ENCODE results near the gene DEXI.
A peak's percentile ranks its signal among the peaks of the same experiment; 100 is the strongest.
"Not testable (repeated sequence)": the region's sequence is repeated elsewhere in the genome, so short reads cannot be mapped to it uniquely, and the experiment has no call there.

The DEXI gene

DNA sequence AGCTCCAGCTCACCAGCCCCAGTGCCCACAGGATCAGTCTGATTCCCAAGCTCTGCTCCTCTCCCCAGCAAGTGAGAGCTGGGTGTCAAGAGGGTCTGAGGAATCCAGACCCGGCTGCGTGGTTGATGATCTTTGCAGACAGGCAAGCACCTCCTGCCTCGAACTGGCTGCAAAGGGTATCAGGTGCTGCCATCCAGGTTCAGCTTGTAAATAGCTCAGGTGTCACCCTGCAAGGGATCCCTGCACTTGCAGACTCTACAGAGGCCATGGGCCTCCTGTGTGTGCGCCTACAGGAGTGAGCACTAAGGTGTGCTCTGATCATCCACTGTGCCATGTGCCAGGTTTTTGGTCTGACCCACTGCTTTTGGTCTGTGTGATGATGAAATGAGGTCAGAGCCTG is 16.2 kb downstream of the DEXI start:
- DNase-seq, result no peak

DNA sequence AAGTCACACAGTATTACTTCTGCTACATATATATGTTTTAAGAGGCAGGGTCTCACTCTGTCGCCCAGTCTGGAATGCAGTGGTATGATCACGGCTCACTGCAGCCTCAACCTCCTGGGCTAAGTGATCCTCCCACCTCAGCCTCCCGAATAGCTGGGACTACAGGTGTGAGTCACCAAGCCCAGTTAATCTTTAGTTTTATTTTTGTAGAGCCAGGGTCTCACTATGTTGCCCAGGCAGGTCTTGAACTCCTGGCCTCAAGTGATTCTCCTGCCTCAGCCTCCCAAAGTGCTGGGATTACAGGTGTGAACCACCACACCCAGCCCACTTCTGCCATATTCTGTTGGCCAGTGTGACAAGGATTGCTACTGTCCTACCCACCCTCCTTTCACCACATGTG is 17.0 kb downstream of the DEXI start:
- DNase-seq, result not testable (repeated sequence)

DNA sequence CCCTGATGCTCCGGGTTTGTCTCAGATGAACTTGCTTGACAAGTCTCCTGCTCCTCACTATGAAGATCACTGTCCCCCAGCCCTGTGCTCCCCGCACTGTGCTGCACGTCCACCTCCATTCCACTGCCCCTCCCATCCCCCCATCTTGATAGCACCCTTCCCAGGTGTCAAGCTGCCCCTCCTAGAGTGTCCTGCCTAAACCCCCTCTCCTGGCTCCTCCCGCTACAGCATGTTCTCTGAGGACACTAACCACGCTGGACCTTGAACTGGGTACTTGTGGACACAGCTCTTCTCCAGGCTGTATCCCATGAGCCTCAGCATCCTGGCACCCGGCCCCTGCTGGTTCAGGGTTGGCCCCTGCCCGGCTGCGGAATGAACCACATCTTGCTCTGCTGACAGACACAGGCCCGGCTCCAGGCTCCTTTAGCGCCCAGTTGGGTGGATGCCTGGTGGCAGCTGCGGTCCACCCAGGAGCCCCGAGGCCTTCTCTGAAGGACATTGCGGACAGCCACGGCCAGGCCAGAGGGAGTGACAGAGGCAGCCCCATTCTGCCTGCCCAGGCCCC is 18.5 kb downstream of the DEXI start:
- no peak for DNase-seq

- DNase-seq, result no peak
These were observed 19.1 kb downstream of the DEXI start for GRCh38 chr16:10923146-10923649.

DNA sequence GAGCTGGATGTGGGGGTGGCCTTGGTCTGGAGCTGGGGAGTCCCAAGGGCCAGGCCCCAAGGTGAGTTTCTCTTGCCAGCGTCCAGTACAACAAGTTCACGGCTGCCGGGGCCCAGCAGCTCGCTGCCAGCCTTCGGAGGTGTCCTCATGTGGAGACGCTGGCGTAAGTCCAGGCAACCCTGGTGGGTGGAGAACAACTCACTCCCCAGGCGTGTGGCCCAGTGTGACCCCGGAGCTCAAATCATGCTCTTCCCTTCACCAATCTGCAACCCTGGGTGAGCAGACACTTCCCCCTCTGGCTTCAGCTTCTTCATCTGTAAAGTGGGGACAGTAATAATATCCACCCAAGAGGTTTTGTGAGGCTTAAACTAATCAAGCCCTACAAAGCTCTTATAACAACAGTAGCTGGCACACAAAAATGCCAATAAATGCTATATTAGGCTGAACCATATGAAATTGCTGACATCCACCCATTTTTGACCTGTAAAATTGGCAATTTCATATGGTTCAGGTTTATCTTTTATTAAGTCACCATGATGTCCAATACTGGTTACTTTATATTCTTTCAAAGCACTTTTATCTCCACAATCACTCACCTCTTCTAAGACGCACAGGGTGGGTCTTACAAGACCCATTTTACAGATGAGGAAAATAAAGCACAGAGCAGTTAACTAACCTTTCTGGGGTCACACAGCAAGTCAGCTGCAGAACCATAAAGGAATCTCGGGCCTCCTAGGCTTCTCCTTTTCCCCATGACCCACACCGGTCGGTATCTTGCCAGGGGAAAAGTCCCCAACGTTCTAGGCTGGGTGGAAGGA is 19.7 kb downstream of the DEXI start:
- no peak for DNase-seq

DNA sequence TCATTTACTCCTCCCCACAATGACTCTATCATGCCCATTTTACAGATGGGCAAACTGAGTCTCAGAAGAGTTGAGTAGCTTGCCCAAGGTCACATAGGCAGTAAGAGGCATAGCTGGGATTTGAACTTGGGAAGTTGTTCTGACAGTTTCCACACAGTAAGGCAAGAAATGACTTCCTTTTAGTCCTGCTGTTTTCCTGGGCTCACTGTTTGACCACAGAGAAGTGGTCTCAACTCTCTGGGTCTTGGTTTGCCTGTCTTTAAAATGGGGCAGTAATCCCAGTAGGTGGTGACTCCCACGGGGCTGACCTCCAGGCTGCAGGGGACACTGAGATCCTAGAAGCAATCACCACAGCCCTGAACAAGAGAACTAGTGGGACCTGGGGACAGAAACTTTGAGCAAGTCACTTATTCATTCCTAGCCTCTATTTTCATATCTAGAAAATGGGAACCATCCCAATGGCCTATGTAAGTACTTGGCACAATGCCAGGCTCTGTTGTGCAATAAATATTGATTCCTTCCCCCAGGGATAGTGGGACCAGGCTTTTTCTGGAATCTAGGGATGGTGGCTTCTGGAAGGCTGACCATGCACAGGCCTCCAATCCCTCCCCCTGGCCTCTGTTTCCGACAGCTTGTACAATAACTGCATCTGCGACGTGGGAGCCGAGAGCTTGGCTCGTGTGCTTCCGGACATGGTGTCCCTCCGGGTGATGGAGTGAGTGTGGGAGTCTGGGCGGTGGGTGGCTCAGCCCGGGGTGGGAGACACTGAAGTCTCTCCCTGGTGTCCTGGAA is 20.5 kb downstream of the DEXI start:
- no peak for DNase-seq

- no peak for DNase-seq
These were observed 21.4 kb downstream of the DEXI start for GRCh38 chr16:10920726-10921427.

DNA sequence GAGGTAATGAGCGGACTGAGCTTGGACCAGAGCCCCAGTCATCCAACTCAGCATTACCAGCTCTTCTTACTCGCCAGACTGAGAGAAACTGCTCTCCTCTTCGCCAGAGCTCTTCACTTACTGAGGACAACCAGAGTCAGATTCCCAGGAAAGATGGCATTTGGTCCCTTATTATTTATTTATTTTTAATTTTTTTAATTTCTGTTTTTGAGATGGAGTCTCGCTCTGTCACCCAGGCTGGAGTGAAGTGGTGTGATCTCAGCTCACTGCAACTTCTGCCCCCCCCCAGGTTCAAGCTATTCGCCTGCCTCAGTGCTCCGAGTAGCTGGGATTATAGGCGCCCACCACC is 23.3 kb downstream of the DEXI start:
- DNase-seq, result no peak

DNA sequence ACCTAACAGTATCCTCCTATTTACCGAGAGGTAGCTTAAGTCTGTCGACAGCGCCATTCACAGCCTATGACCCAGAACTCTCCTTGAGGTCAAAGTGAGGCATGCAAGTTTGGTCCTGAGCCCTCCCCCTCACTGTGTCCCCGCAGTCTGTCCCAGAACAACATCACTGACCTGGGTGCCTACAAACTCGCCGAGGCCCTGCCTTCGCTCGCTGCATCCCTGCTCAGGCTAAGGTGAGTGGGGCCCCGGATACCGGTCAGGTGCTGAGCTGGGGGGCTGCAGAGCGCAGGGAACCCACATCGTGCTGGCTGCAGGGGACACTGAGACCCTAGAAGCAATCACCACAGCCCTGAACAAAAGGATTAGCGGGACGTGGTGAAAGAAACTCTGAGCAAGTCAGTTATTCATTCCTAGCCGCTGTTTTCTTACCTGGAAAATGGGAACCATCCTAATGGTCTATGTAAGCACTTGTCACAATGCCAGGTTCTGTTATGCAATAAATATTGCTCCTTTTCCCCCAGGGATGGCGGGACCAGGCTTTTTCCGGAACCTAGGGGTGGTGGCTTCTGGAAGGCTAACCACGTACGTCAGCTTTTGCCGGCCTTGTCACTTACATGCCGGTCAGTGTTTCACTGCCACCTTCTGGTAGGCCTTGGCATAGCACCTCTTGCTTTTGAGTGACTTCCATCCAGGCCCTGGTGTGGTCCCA is 23.8 kb downstream of the DEXI start:
- DNase-seq, result peak; percentile 86

- DNase-seq, result no peak
These were observed 25.7 kb downstream of the DEXI start for GRCh38 chr16:10916534-10916933.

DNA sequence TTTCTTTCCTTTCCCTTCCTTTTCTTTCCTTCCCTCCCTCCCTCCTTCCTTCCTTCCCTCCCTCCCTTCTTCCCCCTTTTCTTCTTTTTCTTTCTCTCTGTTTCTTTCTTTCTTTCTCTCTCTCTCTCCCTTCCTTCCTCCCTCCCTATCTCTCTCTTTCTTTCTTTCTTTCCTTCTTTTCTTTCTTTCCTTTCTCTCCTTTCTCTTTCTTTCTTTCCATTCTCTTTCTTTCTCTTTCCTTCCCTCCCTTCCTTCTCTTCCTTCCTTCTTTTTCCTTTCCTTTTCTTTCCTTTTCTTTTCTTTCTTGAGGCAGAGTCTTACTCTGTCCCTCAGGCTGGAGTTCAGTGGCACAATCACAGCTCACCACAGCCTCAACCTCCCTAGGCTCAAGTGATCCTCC is 31.0 kb downstream of the DEXI start:
- no peak for DNase-seq

DNA sequence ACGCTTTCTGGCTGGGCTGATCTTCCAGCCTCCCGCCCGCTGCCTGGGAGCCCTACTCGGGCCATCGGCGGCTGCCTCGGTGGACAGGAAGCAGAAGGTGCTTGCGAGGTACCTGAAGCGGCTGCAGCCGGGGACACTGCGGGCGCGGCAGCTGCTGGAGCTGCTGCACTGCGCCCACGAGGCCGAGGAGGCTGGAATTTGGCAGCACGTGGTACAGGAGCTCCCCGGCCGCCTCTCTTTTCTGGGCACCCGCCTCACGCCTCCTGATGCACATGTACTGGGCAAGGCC is 34.6 kb downstream of the DEXI start:
- no peak for DNase-seq

DNA sequence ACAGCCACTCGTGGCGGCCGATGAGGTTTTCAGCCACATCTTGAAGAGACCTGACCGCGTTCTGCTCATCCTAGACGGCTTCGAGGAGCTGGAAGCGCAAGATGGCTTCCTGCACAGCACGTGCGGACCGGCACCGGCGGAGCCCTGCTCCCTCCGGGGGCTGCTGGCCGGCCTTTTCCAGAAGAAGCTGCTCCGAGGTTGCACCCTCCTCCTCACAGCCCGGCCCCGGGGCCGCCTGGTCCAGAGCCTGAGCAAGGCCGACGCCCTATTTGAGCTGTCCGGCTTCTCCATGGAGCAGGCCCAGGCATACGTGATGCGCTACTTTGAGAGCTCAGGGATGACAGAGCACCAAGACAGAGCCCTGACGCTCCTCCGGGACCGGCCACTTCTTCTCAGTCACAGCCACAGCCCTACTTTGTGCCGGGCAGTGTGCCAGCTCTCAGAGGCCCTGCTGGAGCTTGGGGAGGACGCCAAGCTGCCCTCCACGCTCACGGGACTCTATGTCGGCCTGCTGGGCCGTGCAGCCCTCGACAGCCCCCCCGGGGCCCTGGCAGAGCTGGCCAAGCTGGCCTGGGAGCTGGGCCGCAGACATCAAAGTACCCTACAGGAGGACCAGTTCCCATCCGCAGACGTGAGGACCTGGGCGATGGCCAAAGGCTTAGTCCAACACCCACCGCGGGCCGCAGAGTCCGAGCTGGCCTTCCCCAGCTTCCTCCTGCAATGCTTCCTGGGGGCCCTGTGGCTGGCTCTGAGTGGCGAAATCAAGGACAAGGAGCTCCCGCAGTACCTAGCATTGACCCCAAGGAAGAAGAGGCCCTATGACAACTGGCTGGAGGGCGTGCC is 35.1 kb downstream of the DEXI start:
- no peak for DNase-seq

- DNase-seq, result no peak
These were observed 35.8 kb downstream of the DEXI start for GRCh38 chr16:10906482-10906881.

DNA sequence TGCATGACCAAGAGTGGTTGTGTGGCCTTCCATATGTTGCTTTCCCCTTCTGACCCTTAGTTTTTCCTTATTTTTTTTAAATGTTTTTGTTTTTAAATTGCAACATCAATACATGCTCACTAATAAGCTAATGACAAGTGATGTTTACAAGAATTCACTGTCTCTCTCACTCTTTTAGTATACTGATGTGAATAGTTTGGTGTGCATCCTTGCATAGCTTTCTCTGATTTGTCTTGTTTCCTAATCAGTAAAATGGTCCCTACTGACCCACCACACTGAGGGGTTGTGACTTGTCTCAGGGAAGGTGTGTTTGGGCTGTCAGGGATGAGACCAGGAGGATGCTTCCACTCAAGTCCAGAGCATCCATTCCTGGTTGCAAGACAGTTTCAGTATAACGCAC is 39.3 kb downstream of the DEXI start:
- DNase-seq, result no peak

GRCh38 chr16:10897134-10897533 is 45.1 kb downstream of the DEXI start:
- no peak for DNase-seq

DNA sequence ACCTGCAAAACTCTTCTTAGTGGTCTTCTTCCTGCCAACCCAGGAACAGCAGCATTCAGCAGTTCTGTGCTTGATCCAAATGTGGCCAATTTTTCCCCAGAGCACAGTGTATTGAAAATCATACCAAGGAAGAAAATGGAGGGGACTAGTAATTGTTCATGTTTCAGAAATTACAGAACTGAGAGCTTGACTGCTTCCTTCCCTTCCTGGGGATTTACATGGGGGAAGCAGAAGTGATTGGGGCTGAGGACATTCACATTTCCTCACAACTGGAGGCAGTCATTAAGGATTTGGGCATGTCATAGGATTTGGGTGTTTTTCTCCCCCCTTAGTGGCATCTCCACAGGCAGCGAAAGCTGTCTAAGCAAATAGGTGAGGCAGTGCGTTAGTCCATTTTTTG is 45.5 kb downstream of the DEXI start:
- DNase-seq, result no peak

DNA sequence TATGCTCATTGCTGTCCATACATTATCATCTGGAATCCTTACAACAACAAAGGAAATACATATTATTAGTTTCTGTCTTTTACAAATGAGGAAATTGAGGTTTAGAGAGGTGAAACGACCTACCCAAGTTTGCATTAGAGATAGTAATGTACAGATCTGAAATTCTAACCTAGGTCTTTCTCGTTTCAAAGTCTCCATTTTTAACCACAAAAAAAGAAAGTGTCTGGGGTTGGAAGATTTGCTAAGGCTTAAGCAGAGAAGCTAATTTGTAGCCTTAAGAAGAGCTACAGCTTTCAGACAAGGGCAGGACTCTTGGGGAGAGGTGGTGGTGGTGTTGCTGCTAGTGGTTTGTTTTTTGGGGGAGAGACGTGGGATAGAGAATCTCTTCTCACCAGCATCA is 46.1 kb downstream of the DEXI start:
- no peak for DNase-seq

- peak; percentile 49 for DNase-seq
These were observed 47.0 kb downstream of the DEXI start for GRCh38 chr16:10895053-10895946.

- no peak for DNase-seq
These were observed 49.4 kb downstream of the DEXI start for GRCh38 chr16:10892782-10893318.

DNA sequence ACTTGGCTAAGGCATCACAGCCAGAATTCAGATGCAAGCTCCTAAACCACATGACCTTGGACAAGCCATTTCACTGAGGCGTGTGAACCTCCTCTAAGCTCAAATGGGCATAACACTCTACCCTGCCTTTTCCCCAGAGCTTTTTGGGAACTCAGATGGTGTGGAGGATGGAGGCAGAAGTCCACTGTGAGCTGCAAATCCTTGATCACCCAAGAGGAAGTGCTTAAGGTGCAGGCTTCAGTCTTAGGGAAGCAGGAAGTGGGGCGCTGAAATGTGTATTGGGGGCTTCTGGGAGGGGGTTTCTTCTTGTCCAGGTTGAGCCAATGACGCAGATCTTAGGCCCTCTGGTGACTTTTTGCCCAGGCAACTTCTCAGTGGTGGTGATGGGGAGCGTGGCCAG is 52.4 kb downstream of the DEXI start:
- DNase-seq, result no peak

Data from fibroblast of skin of right quadriceps (primary cell).